ENCODE measurements around the gene ADGRG4. TPM values are rescaled to one million over a fixed set of nuclear protein-coding genes. Genes with fewer than 3 reads are reported as not detected.

ADGRG4 gene
- total and polyA plus RNA-seq, 4 donors, result under 0.01 TPM; not detected in 3

GRCh38 chrX:136450050-136450830, 149.5 kb downstream of the ADGRG4 start:
- H3K9me3 ChIP-seq (ENCODE audit: control insufficient read depth in 4 of 4, low read length in 3 of 4), result no peaks in the 10 kb centered on the region
- H3K4me1 ChIP-seq (ENCODE audit: control insufficient read depth in 4 of 4, insufficient read depth in 4 of 4, low read length in 3 of 4), result no peaks in the 10 kb centered on the region
- no peak overlapping the region for H3K4me3 ChIP-seq (ENCODE audit: low read depth in 1 of 3, low read length in 3 of 3)
- H3K36me3 ChIP-seq (ENCODE audit: control insufficient read depth in 4 of 4, insufficient read depth in 3 of 4, low read depth in 1 of 4, low read length in 3 of 4), result no peaks in the 10 kb centered on the region
- 54% methylated on average over 8 of the region's 8 CpGs for WGBS
- no peaks in the 10 kb centered on the region for H3K27me3 ChIP-seq (ENCODE audit: control insufficient read depth in 4 of 4, insufficient read depth in 4 of 4, low read length in 3 of 4)
- TF ChIP-seq CTCF (IDR thresholded peaks at IDR 0.05; ENCODE audit: low read depth, low read length, missing input control) (no peak), JUND (IDR thresholded peaks at IDR 0.05) (no peak), ATF3 (IDR thresholded peaks at IDR 0.05) (no peak), REST (IDR thresholded peaks at IDR 0.05) (no peak), GABPA (IDR thresholded peaks at IDR 0.05 in 1 of 2, conservative IDR thresholded peaks at IDR 0.05 in 1 of 2) (no peak), ZBTB33 (IDR thresholded peaks at IDR 0.05) (no peak), FOXA2 (IDR thresholded peaks at IDR 0.05) (no peak), SP1 (IDR thresholded peaks at IDR 0.05) (no peak), EGR1 (IDR thresholded peaks at IDR 0.05; ENCODE audit: low read depth in 2 of 2) (no peak), HNF4A (conservative IDR thresholded peaks at IDR 0.05) (no peak), TAF1 (conservative IDR thresholded peaks at IDR 0.05) (no peak), HNF4G (IDR thresholded peaks at IDR 0.05) (no peak)
- H3K27ac ChIP-seq (ENCODE audit: low read depth in 1 of 2, low read length in 2 of 2), result no peak overlapping the region
- DNase-seq (ENCODE audit: low spot score), result no peak
- no peak overlapping the region for H3K9ac ChIP-seq (ENCODE audit: low read depth in 1 of 2, low read length in 2 of 2)

- Histone ChIP-seq H3K9ac (ENCODE audit: low read depth in 1 of 2, low read length in 2 of 2) (no peak overlapping the region), H3K27ac (ENCODE audit: low read depth in 1 of 2, low read length in 2 of 2) (no peak overlapping the region), H3K9me3 (ENCODE audit: control insufficient read depth in 4 of 4, low read length in 3 of 4) (no peaks in the 10 kb centered on the region), H3K4me1 (ENCODE audit: control insufficient read depth in 4 of 4, insufficient read depth in 4 of 4, low read length in 3 of 4) (no peaks in the 10 kb centered on the region), H3K4me3 (ENCODE audit: low read depth in 1 of 3, low read length in 3 of 3) (no peak overlapping the region), H3K27me3 (ENCODE audit: control insufficient read depth in 4 of 4, insufficient read depth in 4 of 4, low read length in 3 of 4) (peaks cover 0 to 2% (median 0%) of the 10 kb centered on the region in 4 donors), H3K36me3 (ENCODE audit: control insufficient read depth in 4 of 4, insufficient read depth in 3 of 4, low read depth in 1 of 4, low read length in 3 of 4) (no peaks in the 10 kb centered on the region)
- DNase-seq (ENCODE audit: low spot score), result no peak
- WGBS, result 90% methylated on average over 5 of the region's 5 CpGs
- TF ChIP-seq YY1 (IDR thresholded peaks at IDR 0.05) (no peak), ZBTB33 (IDR thresholded peaks at IDR 0.05) (no peak), HNF4G (IDR thresholded peaks at IDR 0.05) (no peak), ATF3 (IDR thresholded peaks at IDR 0.05) (no peak), HNF4A (conservative IDR thresholded peaks at IDR 0.05) (no peak), RAD21 (IDR thresholded peaks at IDR 0.05) (no peak), MAX (IDR thresholded peaks at IDR 0.05) (no peak), SP1 (IDR thresholded peaks at IDR 0.05) (no peak), GABPA (IDR thresholded peaks at IDR 0.05 in 1 of 2, conservative IDR thresholded peaks at IDR 0.05 in 1 of 2) (no peak), FOXA1 (IDR thresholded peaks at IDR 0.05) (no peak), RXRA (IDR thresholded peaks at IDR 0.05) (no peak), EGR1 (IDR thresholded peaks at IDR 0.05; ENCODE audit: low read depth in 2 of 2) (no peak), FOXA2 (IDR thresholded peaks at IDR 0.05) (no peak), CTCF (IDR thresholded peaks at IDR 0.05; ENCODE audit: low read depth, low read length, missing input control) (no peak)
These were observed 151.9 kb downstream of the ADGRG4 start for GRCh38 chrX:136452614-136453013.
